HG02973 (cell line): ENCODE measurements around the gene SLC25A25.
"Not testable (repeated sequence)": the region's sequence is repeated elsewhere in the genome, so short reads cannot be mapped to it uniquely, and the experiment has no call there.

Source experiments
- ATAC-seq: cut with Tn5 transposase; IDR thresholded peaks from one replicate; pipeline ENCODE4 v1.9.1; 2021; ENCODE audit warnings: moderate library complexity; ENCODE audit not compliant: unreplicated experiment

The SLC25A25 gene

GRCh38 chr9:128108269-128109049 lies 40.4 kb downstream of the SLC25A25 start:
- no peak for ATAC-seq

DNA sequence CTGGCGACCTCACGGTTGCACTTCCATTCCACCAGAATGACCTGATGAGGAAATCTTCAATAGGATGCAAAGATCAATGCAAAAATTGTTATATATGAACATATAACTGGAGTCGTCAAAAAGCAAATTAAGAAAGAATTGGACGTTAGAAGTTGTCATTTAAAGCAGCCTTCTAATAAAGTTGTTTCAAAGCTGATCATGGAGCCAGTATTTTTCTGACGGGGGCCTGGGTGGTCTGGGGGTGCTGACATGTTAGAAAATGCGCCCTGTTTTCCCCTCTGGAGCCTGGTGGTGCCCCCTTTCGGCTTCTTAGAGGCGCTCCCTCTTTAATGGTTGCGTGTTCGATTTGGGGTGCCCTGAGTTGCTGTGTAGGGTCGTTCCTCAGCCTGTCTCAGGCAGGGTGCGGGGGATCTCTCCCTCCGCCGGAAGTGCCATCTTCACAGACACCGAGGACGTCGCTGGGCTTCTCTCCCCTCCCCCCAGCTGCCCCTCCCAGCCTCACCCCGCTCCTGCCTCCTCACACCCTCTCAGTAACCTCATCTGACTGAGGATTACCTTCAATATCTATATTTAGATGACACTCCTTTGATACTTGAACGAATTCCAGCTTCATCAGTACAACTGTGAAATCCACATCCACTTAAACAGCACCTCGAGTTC lies 41.1 kb downstream of the SLC25A25 start:
- ATAC-seq: no peak

GRCh38 chr9:128111726-128112125 lies 43.7 kb downstream of the SLC25A25 start:
- not testable (repeated sequence) for ATAC-seq

GRCh38 chr9:128113526-128114325 lies 45.7 kb downstream of the SLC25A25 start:
- no peak for ATAC-seq

- no peak for ATAC-seq
These were observed 46.5 kb downstream of the SLC25A25 start for GRCh38 chr9:128114326-128115186.

GRCh38 chr9:128115187-128116103 lies 47.4 kb downstream of the SLC25A25 start:
- no peak for ATAC-seq

DNA sequence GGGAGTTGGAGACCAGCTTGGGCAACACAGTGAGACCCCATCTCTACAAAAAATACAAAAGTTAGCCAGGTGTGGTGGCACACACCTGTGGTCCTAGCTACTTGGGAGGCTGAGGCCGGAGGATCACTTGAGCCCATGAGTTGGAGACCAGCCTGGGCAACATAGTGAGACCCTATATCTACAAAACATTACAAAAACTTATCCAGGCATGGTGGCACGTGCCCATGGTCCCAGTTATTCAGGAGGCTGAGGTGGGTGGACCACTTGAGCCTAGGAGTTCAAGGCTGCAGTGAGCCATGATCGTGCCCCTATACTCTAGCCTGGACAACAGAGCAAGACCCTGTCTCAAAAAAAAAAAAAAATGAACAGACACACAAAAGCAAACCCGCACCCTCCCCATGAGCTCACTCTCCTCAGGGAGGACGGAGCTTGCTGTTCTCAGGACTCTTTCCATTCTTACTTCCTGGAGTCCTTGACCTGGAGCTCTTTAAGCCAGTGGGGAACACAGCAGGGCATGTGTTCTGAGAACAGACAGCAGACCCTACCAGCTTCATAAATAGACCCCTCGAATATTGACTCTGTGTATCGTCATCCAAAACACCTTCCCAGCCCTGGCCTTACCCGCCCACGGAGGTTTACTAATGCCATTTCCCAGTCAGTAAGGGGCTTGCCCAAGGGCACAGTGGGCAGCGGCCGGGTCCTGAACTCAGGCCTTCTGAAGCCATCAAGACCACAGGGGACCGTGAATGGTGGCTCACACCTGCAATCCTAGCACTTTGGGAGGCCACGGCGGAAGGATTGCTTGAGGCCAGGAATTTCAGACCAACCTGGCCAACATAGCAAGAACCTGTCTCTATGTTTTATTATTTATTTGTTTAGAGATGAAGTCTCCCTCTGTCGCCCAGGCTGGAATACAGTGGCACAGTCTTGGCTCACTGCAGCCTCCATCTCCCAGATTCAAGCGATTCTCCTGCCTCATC lies 48.4 kb downstream of the SLC25A25 start:
- no peak for ATAC-seq

GRCh38 chr9:128117613-128118471 lies 49.8 kb downstream of the SLC25A25 start:
- ATAC-seq: peak; percentile 48

- no peak for ATAC-seq
These were observed 50.4 kb downstream of the SLC25A25 start for GRCh38 chr9:128118472-128118857.

DNA sequence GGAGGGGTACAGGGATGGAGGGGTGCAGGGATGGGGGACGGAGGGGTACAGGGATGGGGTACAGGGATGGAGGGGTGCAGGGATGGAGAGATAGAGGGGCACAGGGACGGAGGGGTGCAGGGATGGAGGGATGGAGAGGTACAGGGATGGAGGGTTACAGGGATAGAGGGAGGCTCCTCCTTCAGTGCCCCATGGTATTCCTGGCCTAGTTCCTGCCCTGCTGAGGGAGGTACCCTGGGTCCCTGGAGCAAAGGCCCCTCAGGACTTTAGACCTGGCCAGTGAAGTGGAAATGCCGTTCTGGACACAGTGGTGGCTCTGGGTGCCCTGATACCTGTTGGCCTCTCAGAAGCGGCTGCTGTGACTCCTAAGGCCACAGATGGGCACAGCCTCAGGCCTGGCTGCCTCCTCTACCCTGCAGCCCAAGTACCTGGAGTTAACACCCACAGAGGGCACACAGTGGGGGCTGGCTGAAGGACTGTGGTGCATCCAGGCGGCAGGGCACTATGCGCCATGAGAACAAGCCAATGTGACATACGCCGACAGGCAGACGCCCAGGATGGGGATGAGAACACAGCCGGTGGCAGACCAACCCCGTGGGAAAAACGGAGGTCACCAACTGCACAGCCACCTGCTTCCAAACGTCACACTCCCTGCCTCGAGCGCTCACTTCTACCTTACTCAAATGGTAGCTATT lies 51.1 kb downstream of the SLC25A25 start:
- ATAC-seq: no peak

GRCh38 chr9:128120061-128120740 lies 52.2 kb downstream of the SLC25A25 start:
- no peak for ATAC-seq

- ATAC-seq: no peak
These were observed 52.9 kb downstream of the SLC25A25 start for GRCh38 chr9:128120741-128121465.

DNA sequence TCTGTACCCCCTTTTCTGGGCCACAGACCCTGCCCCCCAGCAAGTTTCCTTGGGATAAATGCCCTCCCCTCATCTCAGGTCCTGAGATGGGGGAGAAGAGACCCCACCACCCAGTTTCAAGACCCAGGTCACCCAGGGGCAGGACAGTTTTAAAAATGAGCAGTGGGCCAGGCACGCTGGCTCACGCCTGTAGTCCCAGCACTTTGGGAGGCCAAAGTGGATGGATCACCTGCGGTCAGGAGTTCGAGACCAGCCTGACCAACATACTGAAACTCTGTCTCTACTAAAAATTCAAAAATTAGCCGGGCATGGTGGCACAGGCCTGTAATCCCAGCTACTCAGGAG lies 53.4 kb downstream of the SLC25A25 start:
- ATAC-seq: no peak

DNA sequence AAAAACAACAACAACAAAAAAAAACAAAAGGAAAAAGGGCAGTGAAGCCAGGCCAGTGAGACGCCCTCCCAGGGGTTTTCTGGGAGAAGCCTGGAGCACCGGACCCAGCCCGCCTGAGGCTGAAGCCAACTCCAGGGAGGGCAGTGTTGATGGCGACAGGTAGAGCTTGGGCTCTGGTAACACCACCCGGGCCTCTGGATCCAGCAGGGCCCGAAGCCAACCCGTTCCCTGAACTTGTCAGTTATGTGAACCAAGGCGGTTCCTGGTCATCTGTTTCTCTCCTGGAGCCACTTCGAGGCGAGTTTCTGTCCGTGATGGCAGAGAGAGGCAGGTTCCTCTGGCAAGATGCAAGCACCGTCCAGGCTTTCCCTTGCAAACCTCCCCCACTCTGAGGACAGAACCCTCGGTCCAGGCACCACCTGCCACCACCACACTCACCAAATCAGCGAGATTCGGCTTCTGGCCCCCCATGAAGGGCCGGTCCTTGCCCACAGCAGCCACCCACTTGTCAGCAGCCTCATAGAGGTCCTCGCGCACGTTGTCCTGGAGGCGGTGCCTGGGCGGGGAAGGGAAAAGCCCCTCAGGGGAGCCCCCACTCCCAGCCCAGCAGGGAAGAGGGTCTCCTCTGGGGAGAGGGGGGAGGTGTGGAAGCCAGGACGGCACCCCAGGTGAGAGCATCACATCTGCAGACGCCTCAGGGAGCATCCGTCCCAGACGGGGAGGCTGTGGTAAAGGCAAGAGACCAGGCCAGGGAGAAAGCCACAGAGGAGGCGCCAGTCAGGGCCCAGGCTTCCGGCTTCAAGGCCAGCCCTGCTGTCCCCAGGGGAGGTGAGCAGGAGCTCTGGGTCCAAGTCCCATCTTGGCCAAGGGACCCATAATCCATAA lies 54.1 kb downstream of the SLC25A25 start:
- ATAC-seq: no peak

DNA sequence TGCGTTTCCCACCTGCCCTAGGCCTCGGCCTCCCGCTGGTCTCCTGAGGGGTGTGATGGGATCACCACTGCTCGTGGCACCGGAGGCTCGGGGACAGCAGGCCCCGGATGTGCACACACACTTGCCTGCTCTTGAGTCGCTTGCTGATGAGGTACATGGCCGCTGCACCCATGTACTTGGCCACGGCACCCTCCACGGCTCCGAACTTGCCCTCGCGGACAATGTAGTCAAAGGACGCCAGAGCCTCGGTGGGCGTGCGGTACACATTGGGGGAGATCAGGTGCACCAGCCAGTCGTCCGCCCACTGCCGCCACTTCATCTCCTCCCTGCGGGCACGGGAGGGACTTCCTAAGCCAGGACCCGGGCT lies 54.8 kb downstream of the SLC25A25 start:
- ATAC-seq: no peak
